Activated CD4-positive, alpha-beta T cell treated with anti-CD3 and anti-CD28 coated beads for 1 hour (primary cell): ENCODE results near the gene ARMC9.
"Not testable (repeated sequence)": the region's sequence is repeated elsewhere in the genome, so short reads cannot be mapped to it uniquely, and the experiment has no call there.

Experiments used
- DNase-seq: peaks from one replicate; pipeline ENCODE4 v3.0.0-alpha.2; 2020

Gene ARMC9

DNA sequence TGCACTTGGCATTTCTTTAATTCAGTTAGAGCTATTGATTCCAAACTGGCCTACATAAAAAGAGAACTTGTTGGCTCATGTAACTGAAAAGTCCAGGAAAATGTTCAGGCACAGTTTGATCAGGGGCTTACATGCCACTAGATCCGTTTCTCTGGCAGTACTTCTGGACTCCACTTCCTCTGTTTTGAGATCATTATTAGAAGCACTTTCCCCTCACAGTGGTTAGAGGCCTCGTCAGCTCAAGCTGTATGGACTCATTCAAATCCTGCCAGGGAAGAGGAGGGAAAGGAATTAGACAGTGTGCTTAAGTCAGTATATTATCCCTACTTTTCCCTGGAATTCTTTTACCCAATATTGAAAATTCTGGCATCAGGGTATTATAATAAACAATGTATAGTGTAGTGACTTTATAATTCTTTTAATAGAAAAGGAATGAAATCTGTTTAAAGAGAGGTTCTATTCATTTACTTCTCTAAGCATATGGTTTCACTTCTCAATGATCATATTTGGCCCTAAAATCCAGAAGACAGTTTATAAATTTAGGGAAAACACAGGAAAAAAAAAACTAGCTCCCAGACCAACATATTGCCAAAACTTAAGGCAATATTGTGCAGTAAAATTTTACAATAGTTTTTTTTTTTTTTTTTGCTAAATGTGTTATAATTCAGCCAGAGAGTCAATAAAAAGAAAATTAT is 92.0 kb downstream of the ARMC9 start:
- DNase-seq: no peak

DNA sequence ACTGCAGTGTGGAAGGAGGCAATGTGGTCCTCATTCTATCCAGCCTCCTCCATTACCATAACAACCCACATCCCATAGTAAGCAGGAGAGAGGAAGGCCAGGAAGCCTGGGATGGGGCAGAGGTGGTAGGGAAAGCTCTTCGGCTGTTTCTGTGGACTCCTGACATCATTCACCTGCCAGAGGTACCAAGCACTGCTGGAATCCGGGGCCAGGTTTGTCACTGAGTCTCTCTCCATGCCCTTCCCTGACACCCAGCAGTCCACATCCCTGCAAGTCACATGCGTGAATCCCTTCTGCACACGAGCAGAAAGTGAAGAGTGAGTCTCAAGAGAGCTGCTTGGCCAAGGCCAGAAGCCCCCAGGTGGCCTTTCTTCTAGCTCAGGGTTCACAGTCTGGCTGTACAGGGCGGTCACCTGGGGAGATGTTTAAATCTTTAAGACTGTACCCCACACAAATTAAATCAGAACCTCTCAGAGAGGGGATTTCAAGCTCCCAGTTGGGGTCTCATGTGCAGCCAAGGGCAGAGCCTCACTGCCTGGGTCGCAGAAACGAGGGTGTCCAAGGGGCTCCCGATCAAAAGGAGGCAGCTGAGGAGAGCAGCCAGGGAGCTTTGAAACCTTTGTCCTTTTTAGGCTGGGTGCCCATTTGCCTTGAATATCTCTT is 94.2 kb downstream of the ARMC9 start:
- no peak for DNase-seq

DNA sequence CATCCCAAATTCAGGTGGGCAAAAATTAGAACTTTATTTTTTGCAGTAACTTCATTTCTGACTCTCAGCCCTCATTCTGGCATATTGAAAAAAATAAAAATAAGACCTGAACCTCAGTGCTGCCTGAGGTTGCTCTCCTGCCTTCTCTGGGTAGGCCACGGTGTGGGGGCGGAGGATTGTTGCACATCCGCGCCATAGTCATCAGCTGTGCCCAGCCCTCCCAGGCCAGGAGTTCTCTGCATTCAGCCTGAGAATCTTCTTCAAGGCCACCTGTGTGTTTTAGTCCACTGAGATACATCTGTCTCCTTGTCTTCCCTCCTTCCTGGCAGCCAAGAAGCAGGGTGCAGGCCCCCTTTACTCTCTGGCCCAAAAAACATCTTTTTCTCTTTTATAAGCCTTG is 94.7 kb downstream of the ARMC9 start:
- no peak for DNase-seq

DNA sequence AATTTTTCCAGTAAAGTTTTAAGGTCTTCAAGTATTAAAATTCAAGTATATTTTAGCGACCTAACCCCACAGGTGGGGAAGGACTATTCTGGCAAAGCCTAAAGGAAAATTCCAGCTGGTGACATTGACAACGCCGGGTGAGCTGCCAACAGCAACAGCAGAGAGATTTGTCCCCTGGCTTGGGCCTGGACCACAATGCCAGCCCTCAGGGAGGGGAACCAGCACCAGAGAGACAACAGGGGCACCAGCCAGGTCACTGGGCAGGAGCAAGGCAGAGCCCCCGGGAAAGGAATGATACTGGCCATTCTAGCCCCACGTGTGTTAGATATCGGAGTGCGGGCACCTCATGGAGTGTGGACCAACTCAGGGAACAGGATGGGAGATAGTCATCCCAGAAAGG is 95.7 kb downstream of the ARMC9 start:
- no peak for DNase-seq

DNA sequence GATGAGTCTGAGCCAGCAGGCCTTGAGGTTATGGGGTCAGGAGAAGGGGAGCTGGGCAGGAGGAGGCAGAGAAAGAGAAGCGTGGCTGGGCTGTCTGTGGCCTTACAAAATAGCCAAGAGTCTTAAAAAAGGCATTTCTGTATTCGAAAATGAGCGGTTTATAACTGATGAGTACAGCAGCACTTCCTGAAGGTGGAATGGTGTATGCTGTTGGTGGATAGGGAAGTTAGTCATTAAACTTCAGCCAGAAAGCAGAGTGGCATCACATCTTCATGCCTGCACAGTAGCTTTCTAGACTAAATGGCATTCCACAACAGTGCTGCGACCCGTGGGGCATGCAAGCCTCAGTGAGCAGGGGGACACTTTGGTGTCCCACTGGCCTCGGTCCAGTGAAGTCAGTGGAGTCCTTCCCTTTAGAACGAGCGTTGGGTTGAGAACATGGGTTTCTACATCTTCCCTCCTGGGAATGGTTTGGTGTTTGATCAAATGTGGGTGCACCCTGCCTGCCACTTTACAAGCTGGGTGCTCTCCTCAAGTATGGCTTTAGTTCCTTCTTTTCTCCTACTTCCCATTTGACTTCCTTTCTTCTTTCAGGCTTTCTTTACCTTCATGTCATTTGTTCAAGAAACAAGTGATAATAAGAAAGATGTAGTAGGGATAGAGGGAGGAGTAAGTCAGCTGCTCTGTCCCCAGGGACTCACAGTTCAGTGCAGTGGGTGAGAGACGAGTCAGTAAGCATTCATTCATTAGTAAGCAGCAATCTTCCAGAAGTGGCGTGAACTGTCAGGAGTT is 96.3 kb downstream of the ARMC9 start:
- no peak for DNase-seq

DNA sequence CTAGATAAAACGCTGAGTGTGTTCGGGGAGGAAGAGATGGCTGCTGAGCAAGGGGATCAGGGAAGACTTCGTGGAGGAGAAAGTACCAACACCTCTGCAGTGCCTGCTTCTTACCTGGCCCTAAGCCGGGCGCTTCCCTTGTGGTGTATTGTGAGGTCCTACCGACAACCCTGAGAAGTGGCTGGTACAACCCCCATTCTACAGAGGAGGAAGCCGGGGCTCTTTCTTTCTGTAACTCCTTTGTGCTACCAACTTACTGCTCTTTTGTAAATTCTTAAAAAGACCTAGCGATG is 96.9 kb downstream of the ARMC9 start:
- no peak for DNase-seq

DNA sequence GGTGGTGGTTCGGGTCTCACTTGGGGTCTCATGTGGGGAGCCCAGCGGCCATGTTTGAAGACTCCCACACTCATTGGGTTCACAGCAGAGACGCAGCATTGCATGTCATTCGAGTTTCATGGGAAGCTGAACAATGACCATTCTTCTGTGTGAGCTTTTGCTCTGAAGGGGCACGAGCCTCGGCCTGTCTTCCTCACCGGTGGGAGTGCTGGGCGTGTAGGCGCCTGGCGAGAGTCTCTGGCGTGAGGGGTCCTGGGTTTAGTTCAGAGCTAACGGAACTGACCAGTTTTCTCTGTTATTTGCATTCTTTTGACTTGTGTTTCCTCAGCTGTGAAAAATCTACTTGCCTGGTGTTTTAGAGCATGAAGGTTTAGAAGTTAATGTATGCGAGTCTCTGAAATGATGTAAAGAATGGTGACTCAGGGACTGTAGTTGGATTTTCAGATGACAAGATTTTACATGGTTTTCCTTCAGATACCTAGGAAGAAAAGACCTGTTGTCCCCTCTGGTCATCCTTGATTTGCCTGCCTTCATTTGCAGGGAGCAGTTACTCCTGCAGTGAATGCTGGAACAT is 98.1 kb downstream of the ARMC9 start:
- DNase-seq: no peak

DNA sequence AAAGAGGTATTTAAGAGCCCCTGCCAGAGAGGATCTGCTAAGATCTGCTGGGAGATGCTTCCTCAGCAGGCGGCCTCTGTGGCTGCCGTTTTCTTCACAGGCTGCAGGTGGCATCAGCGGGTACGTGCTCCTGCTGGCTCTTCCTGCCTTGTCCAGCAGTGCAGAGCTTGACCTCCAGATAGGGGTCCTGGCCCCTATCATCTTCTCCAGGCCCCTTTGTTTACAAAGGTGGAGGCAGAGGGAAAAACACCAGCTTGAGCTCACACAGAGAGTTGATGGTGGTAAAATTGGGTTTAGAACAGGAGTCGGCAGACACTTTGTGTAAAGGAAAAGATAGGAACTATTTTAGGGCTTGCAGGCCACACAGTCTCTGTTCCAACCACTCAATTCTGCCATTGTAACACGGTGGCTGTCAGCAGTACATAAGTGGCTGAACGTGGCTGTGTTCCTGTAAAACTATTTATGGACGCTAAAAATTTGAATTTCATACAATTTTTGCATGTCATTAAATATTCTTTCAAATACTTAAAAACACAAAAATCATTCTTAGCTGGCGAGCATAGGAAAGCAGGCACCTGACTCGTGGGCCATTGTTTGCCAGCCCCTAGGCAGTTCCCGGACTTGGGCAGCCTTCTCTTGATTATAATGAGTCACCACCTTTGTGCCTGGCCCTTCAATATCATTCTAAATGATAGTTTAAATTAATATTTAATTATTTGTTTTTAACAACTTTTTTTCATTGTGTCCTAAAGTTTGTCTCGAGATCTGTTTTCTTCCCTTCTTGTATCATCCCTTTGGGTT is 98.9 kb downstream of the ARMC9 start:
- no peak for DNase-seq

DNA sequence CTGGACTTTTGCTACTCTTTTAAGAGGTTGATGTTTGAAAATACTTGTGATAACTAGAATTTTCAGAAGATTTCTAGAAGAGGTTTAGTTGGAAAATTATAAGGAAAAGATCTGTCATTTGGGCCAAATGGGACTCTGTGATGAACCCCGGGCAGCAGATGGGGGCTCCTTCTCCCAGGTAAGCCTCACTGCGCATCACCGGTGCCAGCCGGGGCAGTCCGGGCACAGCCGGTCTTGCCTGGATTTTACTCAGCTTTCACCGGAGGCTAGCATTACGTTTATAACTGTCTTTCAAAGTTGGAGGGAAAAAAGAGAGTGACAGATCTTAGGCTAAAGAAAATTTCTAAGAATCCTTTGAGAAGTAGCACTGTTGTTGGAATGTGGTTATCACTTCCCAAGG is 99.7 kb downstream of the ARMC9 start:
- no peak for DNase-seq

DNA sequence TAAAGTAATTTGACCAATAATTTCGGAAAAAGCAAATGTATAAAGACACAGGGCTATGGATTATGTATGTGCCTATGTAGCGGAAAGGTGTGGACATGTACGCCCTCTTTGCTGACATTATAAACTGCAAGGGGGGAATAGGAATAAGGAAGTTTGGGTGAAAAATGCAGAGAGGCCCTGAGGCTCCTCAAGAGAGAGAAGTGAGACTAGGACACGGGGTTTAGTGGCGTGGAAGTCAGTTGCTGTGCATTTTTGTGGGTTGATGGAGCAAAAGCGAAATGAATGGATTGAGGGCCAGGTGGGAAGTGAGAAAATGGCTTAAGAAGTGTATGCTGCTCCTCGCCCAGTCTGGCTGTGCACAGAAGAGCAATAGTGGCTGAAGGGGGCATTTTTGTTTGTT is 100.8 kb downstream of the ARMC9 start:
- DNase-seq: no peak

DNA sequence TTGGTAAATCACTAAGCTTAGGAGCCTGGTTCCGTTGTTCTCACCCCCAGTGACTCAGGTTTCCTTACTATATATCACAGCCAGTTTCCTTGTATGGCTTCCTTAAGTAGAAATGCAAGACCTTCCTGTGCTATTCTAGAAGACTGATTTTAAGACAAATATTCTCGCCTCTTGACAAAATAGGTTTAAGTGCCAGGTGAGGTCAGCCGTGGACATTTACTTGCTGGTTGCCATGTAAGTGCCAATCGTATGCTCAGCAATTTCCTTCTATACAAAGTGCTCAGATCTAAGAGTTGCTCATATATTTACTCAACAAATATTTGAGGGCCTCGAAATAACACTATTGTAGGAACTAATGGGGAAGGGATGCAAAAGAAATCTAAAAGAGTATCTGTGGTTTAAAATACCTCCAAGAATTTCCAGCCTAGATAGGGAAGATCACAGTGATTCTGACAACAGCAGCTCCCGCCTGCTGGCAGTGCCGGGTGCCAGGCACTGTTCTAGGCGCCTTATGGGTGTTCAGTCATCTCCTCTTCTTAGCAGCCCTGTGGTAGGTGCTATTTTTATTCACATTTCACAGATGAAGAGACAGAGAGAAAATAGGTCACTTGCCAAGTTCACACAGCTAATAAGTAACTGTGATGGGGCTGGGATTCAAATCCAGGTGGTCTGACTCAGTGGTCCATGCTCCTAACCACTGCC is 101.7 kb downstream of the ARMC9 start:
- no peak for DNase-seq

DNA sequence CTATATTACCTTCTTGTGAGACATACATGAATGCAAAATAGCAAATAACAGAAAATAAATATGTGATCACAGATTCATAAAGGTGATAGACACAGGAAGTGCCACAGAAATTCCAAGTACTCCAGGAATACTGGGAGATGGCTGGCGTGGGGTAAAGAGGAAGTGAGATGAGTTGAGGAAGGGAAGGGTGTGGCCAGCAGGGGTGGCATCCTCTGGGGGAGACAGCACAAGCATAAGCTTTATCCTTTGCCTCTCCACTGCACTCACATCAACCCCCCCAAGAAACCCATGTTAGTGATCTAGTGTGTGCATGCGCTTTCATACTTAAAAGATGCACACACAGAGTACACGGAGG is 102.3 kb downstream of the ARMC9 start:
- no peak for DNase-seq

DNA sequence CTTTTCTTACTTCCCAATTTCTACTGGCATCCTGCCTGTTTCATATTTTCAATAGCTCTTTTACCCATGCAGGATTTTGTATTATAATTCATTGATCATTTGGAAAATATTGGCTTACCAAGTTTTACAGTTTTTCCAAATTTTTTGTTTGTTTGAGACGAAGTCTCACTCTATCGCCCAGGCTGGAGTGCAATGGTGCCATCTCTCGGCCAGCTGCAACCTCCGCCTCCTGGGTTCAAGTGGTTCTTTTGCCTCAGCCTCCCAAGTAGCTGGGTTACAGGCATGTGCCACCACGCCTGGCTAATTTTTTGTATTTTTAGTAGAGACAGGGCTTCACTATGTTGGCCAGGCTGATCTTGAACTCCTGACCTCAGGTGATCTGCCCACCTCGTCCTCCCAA is 105.8 kb downstream of the ARMC9 start:
- not testable (repeated sequence) for DNase-seq

DNA sequence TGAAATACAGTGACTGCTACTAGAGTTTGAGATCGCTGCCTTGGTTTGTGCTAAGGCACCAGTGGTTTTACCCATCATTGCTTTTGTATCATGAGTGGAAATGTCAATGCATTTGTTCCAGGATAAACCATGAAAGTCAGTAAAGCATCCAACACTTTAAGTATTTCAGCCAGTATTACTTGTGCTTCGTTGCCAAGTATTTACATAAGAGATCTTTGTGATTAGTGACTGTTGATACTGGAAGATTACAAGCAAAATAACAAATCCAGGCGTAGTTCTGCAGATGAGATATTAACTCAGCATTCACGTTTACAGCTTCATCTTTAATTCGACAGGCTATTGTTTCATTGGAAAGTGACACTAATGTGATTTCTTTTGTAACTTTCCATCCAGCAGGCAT is 106.8 kb downstream of the ARMC9 start:
- DNase-seq: no peak

DNA sequence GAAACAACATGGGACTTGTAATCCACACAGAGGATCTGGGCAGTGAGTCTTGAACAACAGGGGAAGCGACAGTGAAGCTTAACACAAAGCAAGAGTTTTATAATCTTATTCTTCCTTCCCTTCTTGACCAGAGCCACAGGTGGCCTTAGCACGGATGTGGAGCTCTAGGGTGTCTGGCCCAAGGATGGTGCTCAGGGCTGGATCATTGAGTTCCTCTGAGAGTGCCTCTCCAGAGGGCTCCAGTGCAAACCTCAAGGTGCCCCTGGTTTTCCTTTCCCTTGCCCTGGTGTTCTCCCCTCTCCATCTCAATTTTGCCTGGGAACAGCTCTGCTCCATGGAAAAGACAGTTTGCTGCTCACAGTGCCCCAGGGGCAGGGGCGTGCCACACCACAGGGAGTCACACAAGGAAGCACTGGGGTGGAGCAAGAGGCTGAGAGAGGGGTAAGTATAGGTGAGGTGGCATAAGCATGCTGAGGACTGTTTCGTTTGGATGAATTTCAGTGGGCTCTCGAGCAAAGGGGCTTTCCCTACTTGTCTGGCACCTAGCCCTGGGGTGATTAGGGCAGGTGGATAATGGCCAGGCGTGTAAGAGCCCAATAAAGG is 108.5 kb downstream of the ARMC9 start:
- DNase-seq: no peak

DNA sequence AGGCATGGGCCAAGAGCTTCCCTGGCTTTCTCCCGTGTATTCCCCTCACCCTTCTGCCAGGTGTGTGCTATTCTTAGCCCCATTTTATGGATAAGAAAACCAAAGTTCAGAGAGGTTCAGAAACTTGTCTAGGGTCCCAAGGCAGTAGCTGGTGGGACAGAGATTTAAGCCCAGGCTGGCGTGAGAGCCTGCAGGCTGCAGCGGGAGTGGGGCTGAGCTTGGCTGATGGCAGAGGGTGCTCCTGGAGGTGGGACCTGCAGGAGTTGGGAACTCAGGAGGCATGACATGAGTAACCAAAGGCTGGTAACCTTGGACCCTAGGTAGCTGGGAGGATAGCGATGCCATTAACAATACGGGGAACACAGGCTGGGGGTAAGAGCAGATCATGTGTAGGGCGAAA is 109.8 kb downstream of the ARMC9 start:
- DNase-seq: no peak

DNA sequence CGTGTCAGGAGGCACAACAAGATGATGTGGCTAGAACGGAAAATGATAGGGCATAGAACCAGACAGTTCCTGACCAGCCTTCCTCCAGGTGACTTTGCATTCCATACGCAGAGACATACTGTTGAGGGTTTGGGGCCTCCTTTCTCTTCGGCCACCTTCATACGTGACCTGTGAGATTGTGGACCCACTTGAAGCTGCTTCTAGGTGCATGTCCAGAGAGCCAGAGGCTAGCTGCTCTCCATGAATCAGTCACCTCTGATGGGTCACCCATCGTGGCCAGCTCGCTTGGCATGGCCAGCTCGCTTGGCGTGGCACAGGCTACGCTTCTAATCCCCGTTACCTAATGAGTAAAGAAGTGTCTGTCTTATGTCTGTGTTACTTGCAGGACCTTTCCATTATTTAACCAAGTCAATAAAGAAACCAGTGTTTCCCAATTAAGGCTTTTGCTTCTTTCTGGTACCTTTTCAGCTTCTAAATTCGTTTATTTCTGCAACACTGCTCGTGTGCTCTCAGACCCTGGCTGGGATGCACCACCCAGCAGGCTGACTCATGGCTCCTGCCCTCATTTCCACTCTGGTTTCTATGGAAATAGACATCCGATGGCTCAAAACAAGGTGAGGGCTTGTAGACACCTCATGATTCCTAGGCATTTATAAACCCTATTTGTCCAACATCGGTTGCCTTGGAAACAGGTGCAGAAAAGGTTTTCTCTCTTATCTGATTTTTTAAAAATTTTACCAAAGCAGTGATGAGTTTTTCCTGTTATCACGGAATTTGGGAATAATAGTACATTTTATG is 110.4 kb downstream of the ARMC9 start:
- no peak for DNase-seq

DNA sequence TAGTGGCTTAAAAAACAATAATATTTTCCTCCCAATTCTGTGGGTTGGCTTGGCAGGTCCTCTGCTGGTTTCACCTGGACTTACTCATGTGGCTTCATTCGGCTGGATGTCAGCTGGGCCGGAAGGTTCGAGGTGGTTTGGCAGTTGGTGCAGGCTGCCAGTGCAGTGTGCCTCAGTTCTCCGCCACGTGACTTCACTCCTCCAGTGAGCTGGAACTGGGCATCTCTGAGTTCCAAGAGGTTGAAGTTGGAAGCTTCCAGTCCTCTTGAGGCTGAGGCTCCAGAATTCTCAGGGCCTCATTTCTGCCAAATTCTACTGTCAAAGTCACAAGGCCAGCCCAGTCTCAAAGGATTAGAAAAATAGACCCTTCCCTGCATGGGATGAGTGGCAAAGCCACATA is 113.6 kb downstream of the ARMC9 start:
- no peak for DNase-seq

DNA sequence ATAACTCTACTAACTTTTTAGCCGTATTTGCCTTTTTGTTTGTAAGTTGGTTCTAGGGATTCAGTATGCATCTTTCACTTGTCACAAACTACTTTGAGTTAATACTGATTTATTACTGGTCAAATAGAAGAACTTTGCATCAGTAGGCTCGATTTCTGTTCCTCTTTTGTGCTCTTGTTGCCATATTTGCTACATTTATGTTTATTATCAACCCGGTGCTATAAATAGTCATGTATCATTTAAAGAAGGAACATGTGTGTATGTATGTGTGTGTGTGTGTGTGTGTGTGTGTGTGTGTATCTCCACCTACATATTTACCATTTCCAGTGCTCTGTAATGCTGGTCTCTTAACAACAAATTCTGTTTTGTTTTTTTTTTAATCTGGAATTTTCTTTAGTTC is 117.5 kb downstream of the ARMC9 start:
- no peak for DNase-seq

DNA sequence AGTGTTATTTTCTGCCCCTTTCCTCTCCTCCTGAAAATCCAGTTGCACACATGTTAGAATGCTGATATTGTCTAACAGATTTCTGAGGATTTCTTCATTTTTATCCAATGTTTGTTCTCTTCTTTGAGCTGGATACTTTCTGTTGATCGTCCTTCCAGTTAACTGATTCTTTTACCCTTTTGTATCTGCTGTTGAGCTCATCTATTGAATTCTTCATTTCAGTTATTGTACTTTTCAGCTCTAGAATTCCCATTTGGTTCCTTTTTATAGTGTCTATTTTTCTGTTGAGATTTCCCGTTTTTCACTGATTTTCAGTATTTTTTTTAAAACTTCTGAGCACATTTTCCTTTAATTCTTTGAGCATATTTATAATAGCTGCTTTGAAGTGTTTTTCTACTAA is 119.1 kb downstream of the ARMC9 start:
- DNase-seq: no peak

DNA sequence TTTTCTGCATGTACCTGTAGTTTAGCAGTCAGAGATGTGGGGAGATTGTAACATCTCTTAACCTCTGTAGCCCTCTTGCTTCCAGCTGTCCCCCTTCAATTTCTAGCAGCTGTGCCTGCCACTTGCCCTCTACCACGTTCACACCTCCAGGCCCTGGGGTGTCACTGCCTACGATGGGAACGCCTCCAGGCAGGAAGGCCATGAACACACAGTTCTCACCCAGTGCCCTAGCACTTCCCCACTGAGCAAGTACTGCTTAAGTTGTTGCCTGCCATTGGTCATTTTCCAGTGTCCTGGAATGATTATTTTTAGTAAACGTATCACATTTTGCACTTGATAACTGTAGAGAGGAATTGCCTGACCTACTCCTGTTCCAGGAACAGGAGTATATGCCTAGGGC is 120.0 kb downstream of the ARMC9 start:
- DNase-seq: no peak
